Measurements from ENCODE around the gene LCE5A.

Gene LCE5A

DNA sequence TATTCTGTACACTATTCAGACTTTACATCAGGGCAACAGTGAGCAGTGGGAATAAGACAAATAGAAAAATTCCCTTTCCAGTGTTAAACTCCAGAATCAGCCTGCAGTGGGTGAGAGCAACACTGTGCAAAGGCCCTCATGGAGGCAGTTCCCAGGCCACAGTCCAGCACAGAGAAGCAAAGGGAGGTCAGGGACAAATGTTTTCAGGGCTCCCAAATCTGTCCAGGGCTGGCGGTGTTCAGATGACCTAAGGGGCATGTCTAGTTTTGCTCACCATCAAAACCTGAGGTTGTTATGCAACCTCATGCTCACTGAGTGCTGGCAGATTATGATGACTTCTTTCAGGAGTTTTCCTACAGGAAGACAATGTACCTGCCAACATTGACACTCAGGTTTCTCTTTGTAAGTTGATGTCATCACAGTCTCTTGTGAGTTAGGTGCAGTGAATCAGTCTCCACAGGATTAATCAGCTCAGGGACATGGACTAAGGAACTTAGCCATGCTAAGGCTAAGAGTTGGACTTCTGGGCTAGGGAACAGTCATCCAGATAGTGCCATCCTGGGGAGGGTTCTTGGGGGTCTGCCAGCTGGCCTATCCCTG, 3.6 kb upstream of the LCE5A start:
- no peak overlapping the region for H3K4me3 ChIP-seq (ENCODE audit: low read depth, low read length)
- DNase-seq, result no peak
- H3K9me3 ChIP-seq (ENCODE audit: severe bottlenecking), result no peaks in the 10 kb centered on the region
- TF ChIP-seq, protein P1, sequence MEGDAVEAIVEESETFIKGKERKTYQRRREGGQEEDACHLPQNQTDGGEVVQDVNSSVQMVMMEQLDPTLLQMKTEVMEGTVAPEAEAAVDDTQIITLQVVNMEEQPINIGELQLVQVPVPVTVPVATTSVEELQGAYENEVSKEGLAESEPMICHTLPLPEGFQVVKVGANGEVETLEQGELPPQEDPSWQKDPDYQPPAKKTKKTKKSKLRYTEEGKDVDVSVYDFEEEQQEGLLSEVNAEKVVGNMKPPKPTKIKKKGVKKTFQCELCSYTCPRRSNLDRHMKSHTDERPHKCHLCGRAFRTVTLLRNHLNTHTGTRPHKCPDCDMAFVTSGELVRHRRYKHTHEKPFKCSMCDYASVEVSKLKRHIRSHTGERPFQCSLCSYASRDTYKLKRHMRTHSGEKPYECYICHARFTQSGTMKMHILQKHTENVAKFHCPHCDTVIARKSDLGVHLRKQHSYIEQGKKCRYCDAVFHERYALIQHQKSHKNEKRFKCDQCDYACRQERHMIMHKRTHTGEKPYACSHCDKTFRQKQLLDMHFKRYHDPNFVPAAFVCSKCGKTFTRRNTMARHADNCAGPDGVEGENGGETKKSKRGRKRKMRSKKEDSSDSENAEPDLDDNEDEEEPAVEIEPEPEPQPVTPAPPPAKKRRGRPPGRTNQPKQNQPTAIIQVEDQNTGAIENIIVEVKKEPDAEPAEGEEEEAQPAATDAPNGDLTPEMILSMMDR (IDR thresholded peaks at IDR 0.05; ENCODE audit: low read depth, low read length), result no peak
- H3K27me3 ChIP-seq (ENCODE audit: insufficient read depth, low read depth, severe bottlenecking), result peaks cover 99% of the 10 kb centered on the region
- no peaks in the 10 kb centered on the region for H3K36me3 ChIP-seq
- H3K27ac ChIP-seq, result no peak overlapping the region

DNA sequence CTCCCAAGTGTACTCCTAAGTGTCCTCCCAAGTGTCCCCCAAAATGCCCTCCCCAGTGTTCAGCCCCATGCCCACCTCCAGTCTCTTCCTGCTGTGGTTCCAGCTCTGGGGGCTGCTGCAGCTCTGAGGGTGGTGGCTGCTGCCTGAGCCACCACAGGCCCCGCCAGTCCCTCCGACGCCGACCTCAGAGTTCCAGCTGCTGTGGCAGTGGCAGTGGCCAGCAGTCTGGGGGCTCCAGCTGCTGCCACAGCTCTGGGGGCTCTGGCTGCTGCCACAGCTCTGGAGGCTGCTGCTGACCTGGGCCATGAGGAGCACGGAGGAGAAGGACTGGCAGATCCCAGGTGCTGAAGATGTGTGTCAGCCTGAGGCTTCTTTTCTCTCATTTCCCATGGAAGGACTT, 993 bp downstream of the LCE5A start:
- H3K27ac ChIP-seq, result no peak overlapping the region
- H3K9me3 ChIP-seq (ENCODE audit: severe bottlenecking), result no peaks in the 10 kb centered on the region
- H3K4me3 ChIP-seq (ENCODE audit: low read depth, low read length), result no peak overlapping the region
- H3K36me3 ChIP-seq, result no peaks in the 10 kb centered on the region
- no peak for DNase-seq
- TF ChIP-seq, protein P1 (IDR thresholded peaks at IDR 0.05; ENCODE audit: low read depth, low read length), result no peak
- peaks cover 99% of the 10 kb centered on the region for H3K27me3 ChIP-seq (ENCODE audit: insufficient read depth, low read depth, severe bottlenecking)

GRCh38 chr1:152513081-152513480, 2.5 kb downstream of the LCE5A start:
- no peak for DNase-seq
- Histone ChIP-seq H3K9me3 (ENCODE audit: severe bottlenecking) (no peaks in the 10 kb centered on the region), H3K27ac (no peak overlapping the region), H3K27me3 (ENCODE audit: insufficient read depth, low read depth, severe bottlenecking) (peaks cover 99% of the 10 kb centered on the region), H3K4me3 (ENCODE audit: low read depth, low read length) (no peak overlapping the region), H3K36me3 (no peaks in the 10 kb centered on the region)
- TF ChIP-seq, protein P1 (IDR thresholded peaks at IDR 0.05; ENCODE audit: low read depth, low read length), result no peak

DNA sequence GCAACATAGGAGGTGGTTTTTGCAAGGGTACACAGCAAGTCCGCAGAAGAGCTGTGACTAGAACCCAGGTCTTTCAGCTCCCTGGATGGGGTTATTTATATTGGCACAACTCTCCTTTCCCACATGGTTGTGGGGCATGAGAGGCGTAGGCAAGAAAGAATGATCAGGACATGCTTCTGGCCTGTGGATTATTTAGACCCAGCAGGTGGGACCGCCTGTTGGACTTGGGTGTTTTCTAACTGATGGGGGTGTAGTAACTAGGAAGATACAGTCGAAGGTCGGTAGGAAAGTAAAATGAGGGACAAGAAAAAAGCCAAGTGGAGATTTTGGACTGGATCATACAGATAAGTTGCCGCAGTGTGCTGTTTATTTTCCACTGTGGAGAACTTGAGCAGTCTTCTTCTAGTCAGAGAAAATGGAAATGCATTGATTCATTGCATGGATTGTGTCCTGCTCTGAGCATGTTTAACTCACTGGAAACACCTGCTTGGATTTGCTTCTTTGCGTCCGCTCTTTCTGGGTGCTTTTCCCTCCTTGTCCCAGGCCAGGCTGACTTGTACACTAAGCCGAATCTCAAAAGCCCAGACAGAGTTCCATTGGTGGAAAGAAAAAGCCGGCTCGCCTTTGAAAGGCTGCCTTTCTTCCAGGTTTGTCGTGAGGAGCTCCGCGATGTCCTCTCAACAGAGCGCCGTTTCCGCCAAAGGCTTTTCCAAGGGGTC, 4.3 kb downstream of the LCE5A start:
- no peaks in the 10 kb centered on the region for H3K9me3 ChIP-seq (ENCODE audit: severe bottlenecking)

GRCh38 chr1:152515434-152515783, 4.8 kb downstream of the LCE5A start:
- no peak overlapping the region for H3K4me3 ChIP-seq (ENCODE audit: low read depth, low read length)
- H3K27me3 ChIP-seq (ENCODE audit: insufficient read depth, low read depth, severe bottlenecking), result peaks cover 100% of the 10 kb centered on the region
- no peak for DNase-seq
- H3K9me3 ChIP-seq (ENCODE audit: severe bottlenecking), result no peaks in the 10 kb centered on the region
- H3K36me3 ChIP-seq, result no peaks in the 10 kb centered on the region
- TF ChIP-seq, protein P1 (IDR thresholded peaks at IDR 0.05; ENCODE audit: low read depth, low read length), result no peak
- no peak overlapping the region for H3K27ac ChIP-seq

More for the DNA sequence above, 4.3 kb downstream of the LCE5A start:
- H3K27ac ChIP-seq, result no peak overlapping the region
- H3K36me3 ChIP-seq, result no peaks in the 10 kb centered on the region
- TF ChIP-seq, protein P1 (IDR thresholded peaks at IDR 0.05; ENCODE audit: low read depth, low read length), result no peak
- H3K27me3 ChIP-seq (ENCODE audit: insufficient read depth, low read depth, severe bottlenecking), result peaks cover 100% of the 10 kb centered on the region
- no peak for DNase-seq
- no peak overlapping the region for H3K4me3 ChIP-seq (ENCODE audit: low read depth, low read length)
